ENCODE results near the gene ETNK1.

The ETNK1 gene

DNA sequence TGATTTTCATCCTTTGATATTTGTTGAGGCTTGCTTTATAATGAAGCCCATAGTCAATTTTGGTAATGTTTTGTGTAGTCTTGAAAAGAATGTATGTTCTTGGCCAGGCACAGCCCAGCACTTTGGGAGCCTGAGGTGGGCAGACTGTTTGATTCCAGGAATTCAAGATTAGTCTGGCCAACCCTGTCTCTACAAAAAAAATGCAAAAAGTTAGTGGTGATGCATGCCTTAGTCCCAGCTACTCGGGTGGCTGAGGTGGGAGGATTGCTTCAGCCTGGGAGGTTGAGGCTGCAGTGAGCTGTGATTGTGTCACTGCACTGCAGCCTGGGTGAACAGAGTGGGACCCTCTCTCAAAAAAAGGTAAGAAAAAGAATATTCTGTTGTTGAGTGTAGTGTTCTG lies 10.8 kb downstream of the ETNK1 start:
- DNase-seq = no peak

DNA sequence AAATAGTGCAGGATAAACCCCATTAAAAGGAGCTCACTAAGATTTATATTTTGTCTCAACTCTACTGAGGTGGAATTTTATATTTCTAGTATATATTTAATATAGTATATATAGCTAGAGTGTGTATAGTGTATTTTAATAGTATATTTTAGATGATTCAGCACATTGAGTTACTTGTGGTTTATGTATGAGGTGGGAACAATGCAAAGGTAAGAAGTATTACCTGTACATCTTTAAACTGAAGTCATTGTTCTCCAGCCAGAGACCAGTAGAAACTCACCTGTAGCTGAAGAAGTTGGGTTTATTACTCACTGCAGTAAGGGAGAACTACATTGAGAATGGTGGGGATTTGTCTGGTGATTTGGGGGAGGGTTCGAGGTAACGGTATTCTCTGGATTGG lies 15.9 kb downstream of the ETNK1 start:
- DNase-seq = no peak

DNA sequence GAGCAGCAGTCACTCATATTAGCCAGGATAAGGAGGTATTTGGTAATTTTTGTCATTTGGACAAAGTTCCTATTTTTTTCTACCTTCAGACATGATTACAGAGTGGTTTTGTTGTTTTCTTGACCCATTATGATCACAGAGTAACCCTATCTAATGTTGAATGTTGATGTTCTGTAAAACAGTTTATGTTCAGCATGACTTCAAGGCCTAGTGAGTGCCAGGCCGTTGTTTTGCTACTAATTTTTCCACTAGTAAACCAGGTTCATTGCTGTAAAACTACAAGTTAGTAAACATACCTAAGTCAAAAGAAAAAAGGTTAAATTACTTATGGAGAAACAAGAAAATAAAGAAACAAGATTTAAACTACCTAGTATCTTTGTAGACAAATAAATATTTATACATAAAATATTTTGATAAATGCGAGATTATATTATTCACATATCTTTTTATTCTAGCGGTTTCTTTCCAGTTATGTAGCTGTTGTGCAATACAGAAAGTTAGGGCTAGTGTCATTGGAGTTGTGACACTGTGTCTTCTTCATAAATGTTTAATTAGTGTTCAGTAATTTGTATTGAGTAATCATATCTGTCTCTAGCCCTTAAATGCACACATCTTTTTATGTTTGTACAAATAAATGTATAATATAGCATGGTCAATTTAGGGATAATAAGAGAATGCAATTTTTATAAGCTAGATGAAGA lies 16.5 kb downstream of the ETNK1 start:
- no peak for DNase-seq

DNA sequence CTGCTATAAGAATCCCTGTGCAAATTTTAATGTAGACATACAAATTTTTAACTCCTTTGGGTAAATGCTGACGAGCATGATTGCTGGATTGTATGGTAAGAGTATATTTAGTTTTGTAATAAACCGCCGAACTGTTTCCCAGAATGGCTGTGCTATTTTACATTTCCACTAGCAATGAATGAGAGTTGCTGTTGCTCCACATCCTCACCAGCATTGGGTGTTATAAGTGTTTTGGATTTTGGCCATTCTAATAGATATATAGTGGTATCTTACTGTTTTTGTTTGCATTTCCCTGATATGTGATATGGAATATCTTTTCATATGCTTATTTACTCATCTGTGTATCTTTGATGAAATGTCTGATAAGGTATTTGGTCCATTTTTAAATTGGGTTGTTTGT lies 23.7 kb downstream of the ETNK1 start:
- DNase-seq = no peak

DNA sequence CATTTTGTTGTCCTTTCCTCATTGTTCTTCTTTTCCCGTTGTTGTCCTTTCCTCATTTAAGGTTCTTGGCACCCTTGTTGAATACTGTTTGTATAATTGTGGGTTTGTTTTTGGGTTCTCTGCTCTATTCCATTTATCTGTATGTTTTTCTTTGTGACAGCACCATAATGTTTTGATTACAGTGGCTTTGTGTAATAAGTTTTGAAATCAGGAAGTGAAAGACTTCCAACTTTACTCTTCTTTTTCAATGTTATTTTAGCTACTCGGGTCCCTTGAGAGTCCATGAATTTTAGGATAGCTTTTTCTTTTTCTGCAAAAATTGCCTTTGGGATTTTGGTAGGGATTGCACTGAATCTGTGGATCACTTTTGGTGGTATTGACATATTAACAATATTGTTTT lies 28.1 kb downstream of the ETNK1 start:
- DNase-seq = no peak

DNA sequence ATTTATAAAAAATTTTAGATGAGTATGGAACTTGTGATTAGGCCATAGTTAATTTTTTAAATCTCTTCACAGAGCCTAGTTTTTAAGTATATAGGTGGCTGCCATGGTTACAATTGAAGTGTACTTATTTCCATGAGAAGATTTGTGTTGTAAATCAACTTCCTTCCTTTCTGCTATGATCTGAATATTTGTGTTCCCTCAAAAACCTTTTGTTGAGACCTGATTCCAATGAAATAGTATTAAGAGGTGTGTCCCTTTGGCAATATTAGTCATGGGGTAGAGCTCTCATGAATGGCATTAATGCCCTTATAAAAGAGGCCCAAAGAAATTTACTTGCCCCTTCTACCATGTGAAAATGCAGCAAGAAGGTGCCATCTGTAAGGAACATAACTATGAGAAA lies 28.8 kb downstream of the ETNK1 start:
- no peak for DNase-seq

DNA sequence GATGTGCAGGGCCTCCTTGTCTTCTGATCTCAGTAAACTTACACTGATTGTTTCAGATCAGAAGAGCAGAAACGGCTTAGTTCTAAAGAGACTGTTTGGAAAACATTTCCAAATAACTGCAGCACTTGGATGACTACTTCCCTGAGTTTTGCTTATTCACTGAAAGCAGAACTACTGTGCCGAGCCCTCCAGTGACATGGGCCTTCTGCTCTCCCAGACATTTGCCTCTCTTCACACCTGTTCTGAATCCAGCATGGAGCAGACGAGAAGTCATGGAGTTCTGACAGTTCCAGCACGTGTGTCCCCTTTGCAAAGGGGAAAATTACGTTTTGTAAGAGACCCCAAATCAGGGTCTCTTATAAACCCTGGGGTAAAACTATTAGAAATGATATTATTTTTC lies 31.4 kb downstream of the ETNK1 start:
- no peak for DNase-seq

DNA sequence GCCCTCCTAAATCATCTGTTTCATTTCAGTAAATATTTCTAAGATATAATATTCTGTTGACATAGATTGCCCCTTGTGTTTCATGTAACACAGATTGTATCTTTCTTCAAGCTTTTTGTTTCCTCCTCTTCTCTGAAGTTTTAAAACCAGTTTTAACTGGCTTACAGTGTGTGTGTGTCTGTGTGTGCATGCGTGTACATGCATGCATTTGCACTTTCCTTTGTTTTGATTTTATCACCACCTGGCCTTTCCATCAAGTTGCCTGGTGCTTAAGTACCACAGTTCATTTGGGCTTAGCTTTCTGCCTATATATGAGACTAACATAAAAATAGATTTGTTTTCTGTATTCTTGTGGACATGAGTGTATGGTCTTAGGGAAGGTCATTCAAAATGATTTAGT lies 31.9 kb downstream of the ETNK1 start:
- peak; percentile 23 for DNase-seq

DNA sequence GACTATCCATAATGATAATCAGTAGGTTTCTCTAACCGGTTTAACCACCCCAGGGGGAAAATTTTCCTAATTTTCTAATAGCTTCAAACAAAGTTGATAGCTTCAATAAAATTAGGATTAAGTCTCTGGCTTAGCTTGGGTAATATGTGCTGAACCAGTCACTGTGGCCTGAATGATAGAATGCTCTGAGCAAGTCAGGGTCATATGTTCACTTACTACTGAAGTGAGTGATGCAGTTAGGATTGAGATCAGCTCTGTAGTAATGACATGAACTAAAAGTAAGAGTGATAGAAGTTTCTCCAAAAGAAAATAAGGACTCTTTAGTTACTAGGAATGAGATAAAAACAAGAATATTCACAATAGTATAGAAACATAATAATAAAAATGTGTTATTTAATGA lies 32.6 kb downstream of the ETNK1 start:
- DNase-seq = no peak

DNA sequence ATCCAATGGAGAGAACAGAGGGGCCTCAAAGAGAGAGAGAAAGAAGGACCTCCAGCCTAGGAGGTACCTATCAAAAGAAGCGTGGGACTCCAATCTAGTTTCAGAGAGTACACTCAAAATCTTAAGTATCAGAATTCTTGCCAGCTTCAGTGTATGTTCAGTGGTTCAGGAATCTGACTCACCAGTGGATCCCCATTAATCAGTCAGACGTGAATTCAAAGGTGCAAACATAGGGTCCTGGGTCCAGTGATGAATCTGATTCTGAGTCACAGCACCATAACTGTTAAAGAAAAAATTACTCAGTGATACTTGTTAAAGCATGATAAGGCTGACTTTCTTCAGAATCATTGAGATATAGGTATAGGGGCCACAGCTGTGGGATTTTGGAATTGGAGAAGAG lies 33.2 kb downstream of the ETNK1 start:
- DNase-seq = no peak

DNA sequence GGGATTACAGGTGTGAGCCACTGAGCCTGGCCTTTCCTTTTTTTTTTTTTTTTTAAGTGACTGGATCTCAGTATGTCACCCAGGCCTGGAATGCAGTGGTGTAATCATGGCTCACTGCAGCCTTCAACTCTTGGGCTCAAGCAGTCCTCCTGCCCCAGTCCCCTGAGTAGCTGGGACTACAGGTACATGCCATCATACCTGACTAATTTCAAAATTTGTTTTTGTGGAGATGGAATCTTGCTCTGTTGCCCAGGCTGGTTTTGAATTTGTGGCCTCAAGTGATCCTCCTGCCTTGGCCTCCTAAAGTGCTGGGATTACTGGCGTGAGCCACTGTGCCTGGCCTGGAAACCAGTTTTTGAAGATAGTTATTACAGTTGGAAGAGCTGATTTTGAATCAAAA lies 37.4 kb downstream of the ETNK1 start:
- no peak for DNase-seq

DNA sequence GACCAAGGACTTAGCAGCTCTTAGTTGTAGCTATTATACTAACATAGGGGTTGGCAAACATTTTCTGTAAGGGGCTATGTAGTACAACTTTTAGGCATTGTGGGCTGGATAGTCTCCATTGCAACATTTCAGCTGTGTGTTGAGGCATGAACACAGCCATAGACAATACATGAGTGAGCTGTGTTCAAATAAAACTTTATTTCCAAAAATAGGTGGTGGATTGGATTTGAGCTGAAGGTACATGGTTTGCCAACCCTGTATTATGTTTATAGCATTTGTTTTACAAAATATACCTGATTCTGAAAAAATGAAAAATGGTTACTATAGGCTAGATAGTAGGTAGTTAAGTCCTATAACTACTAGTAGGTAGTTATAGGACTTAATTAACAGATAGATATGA lies 40.5 kb downstream of the ETNK1 start:
- no peak for DNase-seq

DNA sequence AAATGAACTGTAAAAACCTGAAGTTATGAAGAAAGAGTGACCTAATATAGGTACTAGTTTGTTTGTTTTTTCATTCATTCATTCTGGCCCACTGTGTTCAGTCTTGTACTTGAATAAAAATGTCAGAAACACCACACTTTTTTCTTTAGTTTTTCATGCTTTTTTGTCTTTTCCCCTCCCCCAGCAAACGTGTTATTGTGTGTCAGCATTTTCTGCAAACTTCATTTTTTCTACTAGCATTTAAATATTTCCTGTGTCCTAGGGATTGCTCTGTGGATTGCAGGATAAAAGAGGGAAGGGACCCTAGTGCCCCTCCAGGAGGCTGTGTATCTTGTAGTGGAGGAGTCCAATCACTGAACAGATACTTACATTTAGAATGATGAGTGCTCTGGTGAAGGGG lies 42.2 kb downstream of the ETNK1 start:
- no peak for DNase-seq

DNA sequence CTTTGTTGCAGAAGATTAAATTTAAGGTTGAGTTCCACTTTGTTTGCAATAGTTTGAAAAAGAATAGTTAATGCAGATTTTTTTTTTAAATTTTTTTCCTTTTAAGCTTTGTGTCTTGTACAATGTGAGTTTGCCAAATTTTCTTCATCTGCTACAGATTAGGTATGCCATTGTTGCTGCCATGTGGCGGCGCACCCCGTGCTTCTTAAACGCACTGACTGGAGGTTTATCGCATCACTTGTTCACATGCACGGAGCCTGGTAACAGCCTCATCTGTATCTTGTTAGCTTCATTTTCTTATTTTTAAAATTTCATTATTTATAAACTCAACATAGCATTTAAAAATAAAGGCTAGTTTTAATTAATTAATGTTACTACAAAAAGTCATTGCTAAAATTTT lies 43.5 kb downstream of the ETNK1 start:
- no peak for DNase-seq

DNA sequence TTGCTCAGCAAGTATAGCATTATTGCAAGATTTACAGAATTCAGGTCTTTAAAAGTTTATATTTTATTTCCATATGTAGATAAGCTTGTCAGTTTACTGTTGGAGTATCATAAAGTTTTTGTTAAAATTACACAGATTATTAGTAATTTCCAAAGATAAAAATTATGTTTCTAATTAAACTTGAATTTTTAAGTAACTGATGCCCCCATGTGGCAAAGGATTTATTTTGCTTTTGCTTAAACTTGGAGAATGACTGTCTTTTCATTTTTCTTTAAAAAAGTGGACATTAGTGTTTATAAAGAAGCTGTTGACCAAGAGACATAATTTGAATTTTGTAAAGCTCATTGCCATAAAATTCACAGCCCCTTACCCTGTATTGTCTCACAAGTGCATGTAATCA lies 45.8 kb downstream of the ETNK1 start:
- DNase-seq = peak; percentile 6

DNA sequence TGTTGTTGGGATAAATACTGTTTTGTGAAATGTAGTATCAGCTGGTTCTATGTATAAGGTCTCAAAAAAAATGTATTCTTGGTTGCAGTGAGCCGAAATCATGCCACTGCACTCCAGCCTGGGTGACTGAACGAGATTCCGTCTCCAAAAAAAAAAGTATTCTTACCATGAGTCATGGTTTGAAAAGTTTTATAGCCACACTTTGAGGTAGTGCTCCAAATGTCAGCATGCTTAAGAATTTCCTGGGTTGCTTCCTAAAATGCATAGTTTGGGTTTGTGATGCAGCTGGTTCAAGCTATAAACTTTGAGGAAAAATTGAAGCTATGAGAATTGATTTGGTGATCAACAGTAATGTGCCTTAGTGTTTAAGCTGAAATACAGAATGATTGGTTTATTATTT lies 48.0 kb downstream of the ETNK1 start:
- no peak for DNase-seq

DNA sequence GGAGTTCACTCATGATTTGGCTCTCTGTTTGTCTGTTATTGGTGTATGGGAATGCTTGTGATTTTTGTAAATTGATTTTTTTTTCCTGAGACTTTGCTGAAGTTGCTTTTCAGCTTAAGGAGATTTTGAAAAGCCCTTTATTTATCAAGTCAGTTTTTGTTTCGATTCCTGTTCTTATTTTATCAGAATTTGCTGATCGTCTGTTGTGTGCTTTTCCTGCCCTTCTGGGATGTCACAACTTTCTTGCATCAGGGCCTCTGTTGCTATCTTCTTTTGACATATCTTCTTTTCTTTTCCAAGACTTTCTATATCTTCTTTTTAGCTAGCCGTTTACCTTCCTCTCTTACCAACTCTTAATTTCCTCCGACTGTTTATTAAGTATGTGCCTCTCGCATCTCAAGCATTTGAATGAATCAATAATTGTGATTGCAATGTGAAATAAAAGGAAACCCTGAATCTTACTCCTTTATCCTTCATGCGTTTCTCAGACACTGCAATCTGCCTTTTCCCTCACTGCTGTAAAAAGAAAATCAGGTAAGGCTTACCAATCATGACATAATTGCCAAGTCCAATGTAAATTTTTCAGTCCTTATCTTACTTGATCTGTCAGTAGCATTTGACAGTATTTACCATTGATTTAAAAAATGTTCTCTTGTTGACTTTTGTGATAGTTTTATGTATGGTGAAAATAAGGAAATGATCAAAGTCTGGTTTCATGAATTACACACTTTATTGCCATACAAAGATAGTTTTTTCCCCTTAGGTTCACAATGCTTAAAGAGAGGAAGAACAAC lies 53.0 kb downstream of the ETNK1 start:
- no peak for DNase-seq

DNA sequence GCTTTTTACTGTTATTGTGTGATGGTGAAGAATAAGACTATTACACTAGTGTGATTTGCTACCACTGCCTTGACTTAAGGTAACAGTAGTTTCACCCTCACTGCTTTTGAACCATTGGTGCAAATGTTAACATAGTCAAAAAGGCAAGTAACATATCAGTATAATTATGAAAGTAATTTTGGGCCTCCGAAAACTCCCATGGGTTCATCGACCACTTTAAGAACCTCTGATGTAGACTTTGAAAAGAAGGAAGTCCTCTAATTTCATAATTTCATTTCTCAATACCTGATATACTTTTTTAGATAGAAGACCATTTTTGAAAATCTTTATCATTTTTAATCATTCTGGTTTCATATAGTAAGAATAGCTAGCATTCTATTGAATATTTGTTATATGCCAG lies 57.7 kb downstream of the ETNK1 start:
- DNase-seq = no peak

DNA sequence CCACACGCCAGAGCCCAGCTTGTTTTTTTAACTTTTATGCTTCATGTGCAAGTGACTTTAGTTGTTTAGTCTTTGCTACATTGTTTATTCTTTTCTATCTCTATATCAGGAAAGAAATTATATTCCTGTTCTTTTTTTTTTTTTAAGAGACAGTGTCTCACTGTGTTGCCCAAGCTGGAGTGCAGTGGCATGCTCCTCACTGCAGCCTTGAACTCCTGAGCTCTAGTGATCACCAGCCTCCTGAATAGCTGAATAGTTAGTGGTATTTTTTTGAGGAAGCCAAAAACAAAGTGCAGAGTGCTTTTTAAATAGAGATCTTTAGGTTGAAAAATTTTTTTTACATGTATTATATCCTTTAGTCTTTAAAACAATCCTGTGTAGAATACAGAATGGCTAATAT lies 58.2 kb downstream of the ETNK1 start:
- no peak for DNase-seq

DNA sequence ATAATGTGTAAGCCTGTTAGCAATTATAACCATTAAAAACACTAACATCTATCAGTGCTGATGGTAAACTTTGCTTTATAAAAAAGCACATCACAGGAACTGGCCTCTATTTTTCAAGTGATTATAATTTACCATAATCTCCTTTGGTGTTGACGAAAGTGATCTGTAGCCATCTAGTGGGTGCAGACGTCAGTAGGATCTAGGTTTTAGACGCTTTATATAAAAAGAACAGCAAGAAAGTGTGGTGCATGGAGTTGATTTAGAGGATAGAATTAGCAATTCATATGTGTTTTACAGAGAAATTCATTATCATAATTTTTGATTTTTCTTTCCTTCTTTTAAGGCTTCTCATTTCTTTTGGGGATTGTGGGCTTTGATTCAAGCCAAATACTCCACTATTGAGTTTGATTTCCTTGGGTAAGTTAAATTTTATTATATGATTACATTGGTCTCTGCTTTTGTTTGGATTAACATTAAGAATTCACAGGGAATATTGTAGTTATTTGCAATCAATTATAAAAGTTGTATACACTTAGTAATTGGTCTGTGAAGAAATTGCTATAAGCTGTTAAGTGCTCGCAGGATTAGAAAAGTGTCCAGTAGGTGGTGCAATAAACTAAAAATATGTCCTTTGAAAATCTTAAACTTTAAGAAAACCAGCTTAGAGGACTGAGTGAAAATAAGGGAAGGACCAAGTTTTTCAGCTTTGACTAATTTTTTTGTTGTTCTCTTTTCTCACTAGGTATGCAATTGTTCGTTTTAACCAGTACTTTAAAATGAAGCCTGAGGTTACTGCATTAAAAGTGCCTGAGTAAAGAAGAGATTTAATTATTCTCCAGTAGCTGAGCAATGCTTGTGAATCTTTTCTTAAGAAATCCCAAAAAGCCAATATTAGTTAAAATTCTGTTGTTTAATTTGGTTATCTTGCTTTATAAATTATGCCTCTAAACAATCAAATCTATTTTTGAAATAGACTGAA lies 59.5 kb downstream of the ETNK1 start:
- DNase-seq = peak; percentile 77

DNA sequence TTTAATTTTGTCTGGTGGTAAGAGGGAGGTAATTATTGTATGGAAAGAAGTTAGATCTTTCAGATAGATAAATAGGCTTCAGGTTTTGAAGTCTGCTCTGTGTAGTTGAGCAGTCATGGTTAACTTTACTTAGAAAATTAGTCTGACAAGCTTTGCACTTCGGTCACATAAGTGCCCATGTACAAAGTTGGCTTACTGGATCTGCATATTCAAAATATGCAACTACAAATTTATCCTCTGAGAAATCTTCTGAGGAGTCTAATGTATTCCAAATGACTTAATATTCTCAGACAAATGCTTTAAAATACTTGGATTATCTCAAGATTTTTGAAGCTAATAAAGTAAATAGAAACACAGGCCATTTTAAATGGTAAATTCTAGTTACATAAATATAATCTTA lies 61.2 kb downstream of the ETNK1 start:
- DNase-seq = no peak

DNA sequence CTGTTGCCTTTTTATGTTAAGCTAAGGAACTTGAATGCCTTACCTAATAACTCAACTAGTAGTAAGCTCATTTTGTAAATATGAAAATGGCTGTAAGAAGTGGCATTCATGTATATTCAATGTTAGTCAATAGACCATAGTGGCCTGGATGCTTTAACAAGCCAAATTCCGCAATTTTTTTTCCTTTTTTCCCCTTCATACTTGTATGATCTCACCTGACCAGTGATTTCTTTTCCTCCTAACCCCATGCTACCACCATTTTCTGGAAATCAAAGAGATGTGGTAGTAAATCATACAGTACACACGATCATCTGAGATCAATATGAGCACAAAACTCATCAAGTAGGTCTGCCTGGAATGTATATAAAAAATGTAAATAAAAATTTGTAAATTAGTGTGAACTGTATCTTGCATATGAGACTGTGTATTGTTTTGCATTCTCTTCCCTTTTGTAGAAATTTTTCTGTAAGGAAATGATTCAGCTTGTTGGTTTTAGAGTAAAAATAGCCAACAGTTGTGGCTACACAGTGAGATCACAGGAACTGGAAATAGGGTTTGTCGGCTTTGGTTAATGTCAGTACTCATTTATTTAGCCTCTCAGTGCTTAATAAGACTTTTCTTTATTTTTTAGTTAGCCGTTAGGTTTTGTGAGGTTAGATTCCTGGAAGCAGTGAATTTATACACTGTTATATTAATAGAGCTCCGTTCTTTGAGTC lies 62.5 kb downstream of the ETNK1 start:
- DNase-seq = peak; percentile 13

DNA sequence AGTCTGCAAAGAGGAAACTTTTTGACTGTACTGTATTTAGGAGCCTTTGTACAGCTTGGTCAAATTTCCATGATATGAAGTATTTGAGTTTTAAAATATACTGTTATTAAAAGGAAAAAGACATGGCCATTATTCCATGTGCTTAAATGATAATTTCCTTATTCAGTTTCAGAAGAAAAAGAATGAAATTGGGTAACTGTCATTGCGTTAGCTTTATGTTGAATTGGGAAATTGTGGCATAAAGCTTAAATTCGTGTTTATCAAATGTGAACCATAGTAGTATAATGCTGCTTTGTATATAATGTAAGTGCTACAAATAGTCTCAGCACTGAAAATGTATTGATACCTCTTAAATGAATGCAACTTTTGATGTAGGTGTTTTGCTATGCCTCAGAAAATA lies 64.9 kb downstream of the ETNK1 start:
- DNase-seq = no peak
